Stimulated activated CD4-positive, alpha-beta T cell treated with anti-CD3 and anti-CD28 coated beads, TNF-alpha, amount 100 ng/mL, for 24 hours (primary cell): Measurements from ENCODE around the gene GPR132.
"Not testable (repeated sequence)": the region's sequence is repeated elsewhere in the genome, so short reads cannot be mapped to it uniquely, and the experiment has no call there.

Experiments
- DNase-seq, 3 experiments: peaks; one replicate each; pipeline ENCODE4 v3.0.0-alpha.2; 2020; ENCODE audit warnings: low read depth in 3 of 3

Gene GPR132

DNA sequence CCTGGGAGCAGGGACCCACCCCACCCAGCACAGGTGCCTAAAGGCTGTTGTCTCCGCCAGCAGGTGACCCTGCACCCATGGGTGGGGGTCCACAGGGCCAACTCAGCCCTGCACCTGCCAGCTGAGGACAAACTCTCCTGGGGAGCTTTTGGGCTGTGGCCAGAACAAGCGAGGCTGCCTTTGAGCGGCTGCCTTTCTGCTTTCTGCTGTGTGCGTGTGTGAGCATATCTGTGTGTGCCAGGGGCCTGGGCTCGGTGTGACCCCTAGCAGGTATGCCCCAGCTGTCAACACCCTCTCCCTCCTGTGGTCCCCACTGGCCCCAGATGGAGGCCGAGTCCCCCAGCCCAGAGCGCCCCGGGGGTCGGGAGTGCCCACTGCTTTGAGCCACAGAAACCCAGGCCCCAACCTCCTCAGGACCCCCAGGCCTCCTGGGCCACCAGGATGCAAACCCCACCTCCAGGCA lies 25.9 kb upstream of the GPR132 start:
- DNase-seq = no peak

DNA sequence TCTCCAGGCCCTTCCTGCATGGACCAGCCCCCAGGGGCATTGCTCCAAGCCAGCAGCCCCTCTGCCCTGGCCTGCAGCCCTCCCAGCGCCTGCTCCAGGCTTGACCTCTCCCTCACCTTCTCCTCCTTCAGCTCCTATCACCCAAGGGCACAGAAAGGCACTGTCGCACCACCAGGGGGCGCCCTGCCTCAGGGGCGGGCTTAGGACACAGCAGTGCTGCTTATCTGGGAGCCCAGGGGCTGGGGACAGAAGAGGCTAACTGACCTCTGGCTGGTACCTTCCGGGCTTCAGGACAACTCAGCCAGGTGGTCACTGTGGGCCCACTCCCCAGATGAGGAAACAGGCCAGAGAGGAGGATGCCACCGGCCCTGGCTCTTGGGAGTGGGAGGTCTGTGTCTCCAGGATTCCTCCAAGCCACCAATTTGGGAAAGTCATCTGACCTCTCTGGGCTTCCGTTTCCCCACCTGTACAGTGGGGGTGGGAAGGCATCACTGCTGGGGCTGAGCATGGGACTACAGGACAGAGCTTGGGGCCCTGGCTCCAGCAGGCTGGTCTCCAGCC lies 25.3 kb upstream of the GPR132 start:
- peak; percentile 72 to 90 (median 79) for DNase-seq

GRCh38 chr14:105089746-105090492 lies 24.7 kb upstream of the GPR132 start:
- DNase-seq = no peak

- no peak for DNase-seq
These were observed 23.8 kb upstream of the GPR132 start for GRCh38 chr14:105088812-105089745.

- DNase-seq = no peak
These were observed 23.0 kb upstream of the GPR132 start for GRCh38 chr14:105087963-105088811.

GRCh38 chr14:105087308-105087962 lies 22.2 kb upstream of the GPR132 start:
- DNase-seq = peak in 1 of 3 experiments; percentile 41

DNA sequence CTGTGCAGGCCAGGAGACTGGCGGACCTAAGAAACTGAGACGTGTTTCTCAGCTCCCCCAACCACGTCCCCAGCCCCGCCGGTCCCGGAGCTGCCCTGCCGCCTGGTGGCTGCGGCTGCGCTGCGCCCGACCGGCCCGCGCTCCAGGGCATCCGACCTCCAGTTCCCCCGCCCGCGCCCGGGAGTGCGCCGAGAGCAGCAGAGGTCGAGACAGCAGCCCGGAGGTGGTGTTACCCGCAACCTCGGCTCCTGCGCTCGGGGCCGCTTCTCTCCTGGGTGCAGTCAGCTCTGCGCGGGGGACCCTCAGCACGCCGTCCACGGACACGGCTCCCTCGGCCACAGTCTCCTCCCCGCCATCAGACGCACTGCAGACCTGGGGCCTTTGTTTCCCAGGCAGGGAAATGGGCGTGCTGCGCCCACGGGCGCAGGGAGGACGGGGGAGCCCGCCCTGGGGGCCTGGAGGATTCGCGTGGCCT lies 21.6 kb upstream of the GPR132 start:
- DNase-seq = peak; percentile 61 to 89 (median 69)

GRCh38 chr14:105085766-105086165 lies 20.5 kb upstream of the GPR132 start:
- no peak for DNase-seq

- DNase-seq = no peak
These were observed 19.7 kb upstream of the GPR132 start for GRCh38 chr14:105084741-105085571.

- no peak for DNase-seq
These were observed 18.9 kb upstream of the GPR132 start for GRCh38 chr14:105083926-105084685.

- no peak for DNase-seq
These were observed 17.5 kb upstream of the GPR132 start for GRCh38 chr14:105082703-105083102.

- DNase-seq = not testable (repeated sequence)
These were observed 16.2 kb upstream of the GPR132 start for GRCh38 chr14:105081473-105081872.

- no peak for DNase-seq
These were observed 14.9 kb upstream of the GPR132 start for GRCh38 chr14:105080161-105080560.

DNA sequence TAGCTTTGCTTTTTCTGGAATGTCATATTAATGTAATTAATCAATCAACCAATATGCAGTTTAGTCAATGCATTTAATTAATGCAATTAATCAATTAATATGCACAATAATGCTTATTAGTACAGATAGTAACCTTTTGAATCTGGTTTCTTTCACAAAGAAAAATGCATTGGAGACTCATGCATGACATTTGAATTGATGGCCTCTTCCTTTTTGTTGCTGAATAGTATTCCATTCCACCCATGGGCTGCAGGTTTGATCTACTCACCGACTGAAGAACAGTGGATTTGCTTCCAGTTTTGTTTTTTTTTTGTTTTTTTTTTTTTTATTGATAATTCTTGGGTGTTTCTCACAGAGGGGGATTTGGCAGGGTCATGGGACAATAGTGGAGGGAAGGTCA lies 13.1 kb upstream of the GPR132 start:
- no peak for DNase-seq

DNA sequence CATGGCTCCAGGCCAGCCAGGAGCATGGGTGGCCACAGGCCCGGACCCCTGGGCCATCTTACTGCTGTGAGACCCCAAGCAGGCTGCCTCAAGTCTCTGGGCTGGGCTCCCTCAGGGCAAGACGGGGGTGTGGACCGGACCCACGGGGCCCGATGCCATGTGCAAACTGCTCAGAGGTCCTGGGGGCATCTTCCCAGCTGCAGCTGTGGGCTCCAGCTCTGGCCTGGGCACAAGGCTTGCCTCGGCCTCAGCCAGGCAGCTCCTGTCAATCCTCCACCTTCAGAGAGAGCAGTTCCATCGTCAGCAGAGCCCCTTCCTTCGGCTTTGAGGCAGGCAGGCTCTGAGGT lies 12.4 kb upstream of the GPR132 start:
- DNase-seq = no peak

DNA sequence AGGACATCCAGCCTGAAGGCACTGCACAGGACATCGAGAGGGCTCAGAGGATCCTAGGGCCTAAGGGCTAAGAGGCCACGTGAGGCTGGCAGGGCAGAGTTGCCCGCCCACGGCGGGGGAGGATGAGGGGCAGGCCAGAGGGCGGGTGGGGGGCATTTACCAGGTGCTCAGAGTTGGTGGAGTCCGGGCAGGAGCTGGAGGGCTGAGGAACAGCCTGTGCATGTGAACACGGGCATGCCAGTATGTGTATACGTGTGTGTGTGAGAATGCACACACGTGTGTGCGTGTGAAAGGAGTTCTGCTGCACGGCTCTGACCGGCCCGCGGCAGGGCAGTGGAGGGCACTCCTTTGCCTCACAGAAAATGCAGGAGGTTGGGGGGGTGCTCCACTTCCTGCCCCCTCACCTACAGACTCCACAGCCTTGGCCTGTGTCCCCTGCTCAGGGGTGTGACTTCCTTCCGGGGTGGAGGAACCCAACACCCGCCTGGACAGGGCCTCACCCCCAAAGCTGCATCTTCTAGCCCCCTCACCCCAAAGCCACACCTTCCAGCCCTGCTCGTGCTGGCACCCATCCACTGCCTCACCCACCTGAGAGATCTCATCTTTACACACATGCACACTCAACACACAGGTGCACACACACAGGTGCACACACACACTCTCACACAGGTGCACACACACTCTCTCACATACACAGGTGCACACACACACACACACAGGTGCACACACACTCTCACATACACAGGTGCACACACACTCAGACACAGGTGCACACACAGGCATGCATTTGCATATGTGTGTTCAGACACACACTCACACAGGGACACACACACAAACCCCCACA lies 11.8 kb upstream of the GPR132 start:
- no peak for DNase-seq

GRCh38 chr14:105076296-105076804 lies 11.1 kb upstream of the GPR132 start:
- DNase-seq = no peak
